Hindlimb muscle (tissue), 1 donor: ENCODE measurements around the gene SLC25A21. TPM values are rescaled to one million over a fixed set of nuclear protein-coding genes. Genes with fewer than 3 reads are reported as not detected.

Experiments used
- DNase-seq: peaks from one replicate; pipeline ENCODE4 v3.0.0-alpha.2; 2013
- polyA plus RNA-seq: library from polyadenylated mRNA; unstranded; fragments of 120-200 nt; gene quantifications from one replicate; pipeline ENCODE4 v1.2.1, GENCODE V29; 2013; ENCODE audit not compliant: insufficient read length

The SLC25A21 gene
- polyA plus RNA-seq, 1 donor: 1.5 TPM

DNA sequence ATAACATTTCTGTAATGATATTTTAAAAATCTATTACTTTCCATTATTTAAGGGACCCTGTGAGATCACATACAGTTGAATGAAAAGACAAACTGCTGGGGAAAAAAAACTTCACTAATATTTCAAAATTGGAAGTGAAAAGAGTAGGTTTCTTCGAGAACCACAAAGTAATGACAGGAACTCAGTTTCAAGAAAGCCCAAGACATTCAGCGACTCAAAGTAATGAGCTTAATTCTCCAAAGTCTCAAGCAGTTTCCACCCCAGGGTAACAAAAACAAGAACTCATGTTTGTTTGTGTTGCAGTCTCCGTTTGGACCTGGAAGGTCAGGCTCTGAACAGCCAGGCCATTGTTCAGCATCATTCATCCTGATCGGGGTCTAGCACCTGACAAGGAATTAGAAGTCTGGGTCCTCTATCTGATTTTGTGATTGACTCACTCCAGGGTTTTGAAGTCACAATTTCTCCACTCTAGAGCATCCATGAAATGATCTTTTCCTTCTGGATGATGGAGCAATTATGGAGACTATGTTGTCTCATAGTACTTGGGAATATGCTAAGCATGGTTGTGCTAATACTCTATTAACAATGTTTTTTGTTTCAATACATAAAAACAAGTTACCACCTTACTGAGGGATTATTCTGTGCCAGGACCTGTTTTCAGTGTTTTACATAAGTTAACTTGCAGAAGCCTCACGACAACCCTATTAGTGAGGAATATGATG, 126.9 kb downstream of the SLC25A21 start:
- no peak for DNase-seq

DNA sequence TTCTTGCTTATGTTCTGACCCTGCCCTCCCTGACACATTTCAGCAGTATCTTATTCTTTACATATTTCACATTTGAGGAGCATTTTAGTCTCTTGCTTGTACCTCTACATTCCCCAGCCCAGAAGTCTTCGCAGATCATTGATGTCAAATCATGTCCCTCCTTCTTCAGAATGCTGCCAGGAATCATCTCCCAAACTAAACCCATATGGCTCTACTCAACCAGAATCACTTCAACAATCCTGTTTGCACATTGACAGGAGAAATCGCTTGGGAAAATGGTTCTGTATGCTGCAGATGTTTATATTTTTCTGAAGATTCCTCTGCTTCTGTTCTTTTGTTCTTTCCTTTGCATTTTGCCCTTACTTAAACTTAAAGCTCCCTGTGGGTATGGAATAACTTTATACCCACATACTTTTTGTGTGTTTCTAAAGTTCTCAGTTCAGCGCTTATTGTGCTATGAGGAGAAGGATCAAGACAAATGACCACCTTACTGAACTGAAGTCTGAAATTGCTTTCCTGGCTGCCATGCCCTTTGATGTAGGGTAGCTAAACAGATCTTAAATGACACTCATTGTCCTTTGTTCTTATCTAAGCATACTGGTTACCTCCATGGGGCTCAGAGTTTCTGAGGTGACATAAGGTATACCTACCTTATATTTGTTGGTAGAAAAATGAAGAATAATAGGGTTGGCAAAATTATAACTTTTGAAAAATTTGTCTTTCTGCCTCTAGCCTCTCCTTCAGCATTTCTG, 134.6 kb downstream of the SLC25A21 start:
- DNase-seq: no peak

DNA sequence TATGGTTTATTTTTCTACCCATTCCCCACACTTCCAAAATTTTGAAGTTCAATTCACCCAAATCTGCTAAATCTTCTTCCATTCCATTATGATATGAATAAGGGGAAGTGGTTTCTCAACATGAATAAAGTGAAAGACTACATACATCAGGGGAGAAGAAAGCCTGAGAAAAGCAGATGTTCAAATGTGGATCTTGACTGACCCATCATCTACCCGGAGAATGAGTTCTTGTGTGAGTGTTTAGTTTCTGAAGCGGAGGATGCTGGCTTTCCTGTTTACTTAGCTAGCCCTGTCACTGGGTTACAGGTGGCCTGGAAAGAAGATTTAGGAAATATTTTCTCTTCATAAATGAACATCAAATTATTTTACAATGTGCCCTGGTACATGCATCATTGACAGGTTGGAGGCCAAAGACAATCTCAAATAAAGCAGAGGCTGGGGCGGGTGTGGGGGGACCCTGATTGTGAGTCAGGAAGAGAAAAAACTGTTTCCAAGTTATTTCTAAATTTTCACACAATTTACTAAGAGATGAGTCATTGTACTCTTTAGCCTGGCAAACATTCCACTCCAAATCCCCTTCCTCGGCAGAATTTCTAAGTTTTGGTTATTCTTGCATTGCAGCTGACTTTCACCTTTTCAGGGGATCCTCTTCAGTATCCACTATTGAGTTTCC, 135.6 kb downstream of the SLC25A21 start:
- no peak for DNase-seq

DNA sequence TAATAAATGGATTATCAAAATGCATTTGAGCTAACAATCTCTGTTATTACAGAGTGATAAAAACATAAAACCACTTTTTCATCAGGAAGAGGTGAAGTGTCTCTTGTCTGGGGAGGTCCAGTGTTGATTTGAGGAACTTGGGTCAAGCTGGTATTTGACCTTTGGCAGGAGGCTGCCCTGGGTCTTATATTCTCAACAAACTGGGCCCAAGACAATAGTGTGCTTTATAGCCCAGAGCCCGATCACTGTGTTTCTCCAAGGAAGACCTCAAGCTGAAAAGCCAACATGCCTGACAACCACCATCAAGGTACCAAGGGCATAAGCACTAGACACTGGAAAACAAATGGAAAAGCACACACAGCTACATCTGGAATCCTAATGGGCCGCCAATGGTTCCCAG, 137.0 kb downstream of the SLC25A21 start:
- DNase-seq: no peak

DNA sequence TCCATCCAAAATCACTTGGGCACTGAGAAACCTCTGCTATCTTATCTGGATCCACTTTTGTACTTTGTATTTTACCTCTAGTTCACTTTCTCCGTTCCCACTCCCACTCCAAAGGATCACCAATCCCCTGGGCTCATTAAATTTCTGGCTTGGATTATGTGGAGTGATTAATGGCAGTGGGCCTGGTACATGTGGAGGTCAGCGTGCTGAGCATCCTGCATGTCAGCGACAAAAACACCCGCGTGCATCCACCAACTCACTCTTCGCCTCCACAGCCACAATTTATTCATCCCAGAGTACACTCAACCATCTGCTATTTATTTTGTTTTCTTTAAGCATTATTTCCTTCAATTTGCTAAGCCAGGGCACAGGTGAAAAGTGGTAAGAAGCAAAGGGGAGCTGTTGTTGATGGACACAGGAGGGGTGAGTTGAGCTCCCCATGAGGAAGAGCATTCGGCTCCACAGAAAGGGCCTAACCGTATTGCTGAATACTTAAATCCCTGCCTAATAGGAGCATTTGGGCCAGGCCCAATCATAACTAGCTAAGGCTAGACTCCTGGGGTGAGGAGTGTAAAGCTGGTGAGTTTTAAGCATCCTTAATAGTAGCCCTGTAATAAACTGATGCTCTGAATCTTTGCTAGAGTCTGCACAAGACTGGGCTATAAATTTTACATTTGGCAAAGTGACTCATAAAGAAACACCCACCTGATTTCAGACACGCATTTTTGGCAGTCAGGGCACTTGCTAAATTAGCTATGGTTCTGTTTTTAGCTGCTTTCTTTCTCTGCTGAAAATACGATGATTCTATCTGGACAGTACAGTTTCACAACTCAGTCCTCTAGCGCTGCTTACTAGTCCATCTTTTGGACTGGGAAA, 137.8 kb downstream of the SLC25A21 start:
- peak; percentile 25 for DNase-seq

DNA sequence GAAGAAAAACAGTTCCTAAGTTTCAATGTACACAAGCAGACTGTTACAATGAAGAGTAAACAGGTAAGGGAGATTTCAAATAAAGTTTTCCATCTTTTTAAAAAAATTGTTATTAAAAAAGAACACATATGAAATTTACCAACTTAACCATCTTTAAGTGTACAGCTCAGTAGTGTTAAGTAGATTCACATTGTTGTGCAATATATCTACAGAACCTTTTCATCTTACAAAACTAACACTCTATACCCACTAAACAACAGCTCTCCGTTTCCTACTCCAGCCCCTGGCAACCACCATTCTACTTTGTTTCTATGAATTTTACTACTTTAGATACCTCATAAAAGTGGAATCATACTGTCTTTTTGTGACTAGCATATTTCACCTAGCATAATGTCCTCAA, 139.5 kb downstream of the SLC25A21 start:
- DNase-seq: no peak

GRCh38 chr14:37027188-37027824, 145.1 kb downstream of the SLC25A21 start:
- DNase-seq: no peak

DNA sequence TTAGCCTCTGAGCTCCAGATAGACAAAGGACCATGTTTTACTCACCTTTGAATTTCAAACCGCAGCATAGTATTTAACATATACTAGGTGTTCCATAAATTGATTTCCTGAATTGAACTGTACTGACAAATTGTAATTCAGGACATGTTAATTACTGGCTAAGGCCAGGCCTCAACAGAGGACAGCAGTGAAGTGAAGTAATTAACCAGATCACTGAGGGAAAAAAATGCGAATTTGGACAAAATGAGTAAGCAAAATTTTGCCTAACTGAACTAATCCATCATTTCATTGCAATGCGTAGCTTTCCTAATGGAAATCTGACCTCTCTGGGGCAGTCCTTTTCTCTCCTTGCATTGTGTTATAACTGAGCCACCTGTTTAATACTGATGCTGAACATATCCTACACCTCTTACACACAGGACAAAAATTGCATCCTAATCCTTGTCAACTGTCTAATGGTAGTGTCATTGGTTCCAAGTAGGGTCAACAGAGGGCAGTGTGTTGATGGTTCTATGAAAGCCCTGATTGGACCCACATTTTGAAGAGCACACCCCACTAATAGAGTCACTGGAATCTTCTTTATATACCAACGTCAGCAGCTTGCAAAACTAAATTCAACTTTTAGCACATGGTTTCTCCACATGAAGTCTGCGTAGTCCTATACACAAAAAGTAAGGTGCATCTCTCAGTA, 148.4 kb downstream of the SLC25A21 start:
- no peak for DNase-seq

- DNase-seq: no peak
These were observed 151.0 kb downstream of the SLC25A21 start for GRCh38 chr14:37021390-37021789.

DNA sequence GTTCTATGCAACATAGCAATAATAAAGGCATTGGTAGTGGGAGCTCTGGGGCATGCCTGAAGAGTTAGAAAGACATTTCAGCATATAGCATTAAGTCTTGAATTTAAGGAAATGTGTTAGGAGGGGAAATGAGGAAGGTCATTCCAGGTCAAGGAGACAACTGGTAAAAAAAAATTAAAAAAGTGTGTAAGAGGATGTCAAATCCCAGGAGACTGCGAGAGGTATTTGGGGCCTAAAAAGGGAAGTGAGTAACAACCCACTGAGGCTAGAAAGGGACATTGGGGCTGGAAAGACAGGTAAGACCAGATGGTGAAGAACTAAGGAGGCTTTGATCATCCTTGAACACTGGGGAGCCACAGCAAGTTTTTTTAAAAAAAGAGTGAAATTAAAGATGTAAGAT, 152.9 kb downstream of the SLC25A21 start:
- DNase-seq: no peak

DNA sequence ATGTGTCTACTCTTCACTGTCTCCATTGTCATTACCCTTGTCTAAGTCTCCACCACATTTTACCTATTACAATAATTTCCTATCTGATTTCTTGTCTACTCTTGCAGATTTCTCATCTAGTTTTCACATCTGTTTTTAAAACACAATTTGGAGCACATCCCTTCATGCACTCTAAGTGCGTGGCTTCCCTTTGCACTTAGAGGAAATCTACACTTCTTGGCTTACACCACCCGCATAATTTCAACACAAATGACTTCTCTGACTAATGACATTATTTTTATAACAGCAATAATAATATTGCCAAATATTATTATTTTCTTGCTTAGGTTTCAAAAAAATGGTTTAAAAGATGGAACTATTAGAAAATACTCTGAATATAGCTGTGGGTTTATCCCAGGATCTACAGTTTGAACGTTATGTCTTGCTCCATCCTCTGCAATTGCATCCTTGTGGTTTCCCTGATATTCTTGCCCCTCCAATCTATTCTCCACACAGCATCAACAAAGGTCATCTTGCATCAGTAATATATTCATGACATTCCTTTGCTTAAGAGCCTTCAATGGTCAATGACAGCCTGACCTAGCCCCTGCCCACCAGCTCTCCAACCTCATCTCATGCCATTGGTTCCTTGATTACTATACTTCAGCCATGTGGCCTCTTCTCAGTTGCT, 153.7 kb downstream of the SLC25A21 start:
- no peak for DNase-seq

- DNase-seq: no peak
These were observed 159.3 kb downstream of the SLC25A21 start for GRCh38 chr14:37013078-37013477.

- no peak for DNase-seq
These were observed 173.7 kb downstream of the SLC25A21 start for GRCh38 chr14:36998686-36999085.

GRCh38 chr14:36997843-36998242, 174.6 kb downstream of the SLC25A21 start:
- DNase-seq: peak; percentile 6

- DNase-seq: no peak
These were observed 175.4 kb downstream of the SLC25A21 start for GRCh38 chr14:36996857-36997590.

GRCh38 chr14:36996133-36996856, 176.1 kb downstream of the SLC25A21 start:
- DNase-seq: no peak

- peak; percentile 2 for DNase-seq
These were observed 182.6 kb downstream of the SLC25A21 start for GRCh38 chr14:36989806-36990205.

- DNase-seq: no peak
These were observed 183.4 kb downstream of the SLC25A21 start for GRCh38 chr14:36988989-36989388.

DNA sequence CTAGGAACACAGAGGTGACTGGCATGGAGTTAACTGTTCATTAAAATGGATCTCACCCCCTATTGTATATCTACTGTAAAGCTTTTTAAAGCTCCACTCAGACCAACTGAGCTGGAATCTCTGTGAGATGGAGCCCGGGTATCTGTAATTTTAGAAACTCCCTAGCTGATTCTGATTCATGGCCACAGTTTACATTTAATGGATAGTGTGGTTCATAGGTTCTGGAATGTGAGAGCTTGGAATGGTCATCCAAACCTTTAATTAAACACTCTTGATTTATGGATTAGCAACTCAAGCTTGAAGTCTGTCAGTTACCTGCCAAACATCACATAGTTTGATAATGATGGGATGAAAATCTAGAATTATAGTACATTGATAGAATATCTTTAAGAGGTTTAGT, 183.8 kb downstream of the SLC25A21 start:
- DNase-seq: no peak
